Bone marrow (tissue), 2 donors: ENCODE results near the gene CNIH3.

ENCODE experiments used
- DNase-seq, 2 donors: peaks; one replicate each; lab custom pipeline; 2025; lab: John Stamatoyannopoulos, UW

CNIH3 gene

DNA sequence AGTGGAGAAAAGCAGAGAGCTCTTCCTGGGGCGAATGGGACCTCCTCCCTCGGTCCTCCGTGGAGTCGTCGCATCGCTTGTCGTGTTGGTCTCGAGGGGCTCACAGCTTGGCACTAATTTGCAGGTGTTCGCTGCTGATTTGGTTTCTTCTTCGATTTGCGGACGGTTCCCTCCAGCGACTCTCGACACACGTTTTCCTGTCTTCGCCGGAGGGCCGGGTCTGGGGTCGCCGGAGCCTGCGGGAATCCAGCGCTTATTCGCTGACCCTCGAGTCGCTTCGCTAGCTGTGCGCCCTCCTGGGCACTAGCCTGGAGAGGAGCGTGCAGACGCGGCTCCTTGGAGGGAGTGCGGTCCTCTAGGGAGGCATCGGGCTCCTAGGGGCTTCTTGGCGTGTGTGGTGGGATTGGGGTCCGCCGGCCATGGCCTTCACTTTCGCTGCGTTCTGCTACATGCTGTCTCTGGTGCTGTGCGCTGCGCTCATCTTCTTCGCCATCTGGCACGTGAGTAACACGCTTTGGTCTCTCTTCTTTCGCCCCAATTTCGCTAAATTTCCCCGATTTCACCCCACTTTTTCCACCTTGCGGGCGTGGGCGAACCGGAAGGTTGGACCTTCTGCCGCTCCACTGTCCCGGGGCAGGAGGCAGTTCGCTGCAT lies 766 bp downstream of the CNIH3 start:
- DNase-seq = no peak

DNA sequence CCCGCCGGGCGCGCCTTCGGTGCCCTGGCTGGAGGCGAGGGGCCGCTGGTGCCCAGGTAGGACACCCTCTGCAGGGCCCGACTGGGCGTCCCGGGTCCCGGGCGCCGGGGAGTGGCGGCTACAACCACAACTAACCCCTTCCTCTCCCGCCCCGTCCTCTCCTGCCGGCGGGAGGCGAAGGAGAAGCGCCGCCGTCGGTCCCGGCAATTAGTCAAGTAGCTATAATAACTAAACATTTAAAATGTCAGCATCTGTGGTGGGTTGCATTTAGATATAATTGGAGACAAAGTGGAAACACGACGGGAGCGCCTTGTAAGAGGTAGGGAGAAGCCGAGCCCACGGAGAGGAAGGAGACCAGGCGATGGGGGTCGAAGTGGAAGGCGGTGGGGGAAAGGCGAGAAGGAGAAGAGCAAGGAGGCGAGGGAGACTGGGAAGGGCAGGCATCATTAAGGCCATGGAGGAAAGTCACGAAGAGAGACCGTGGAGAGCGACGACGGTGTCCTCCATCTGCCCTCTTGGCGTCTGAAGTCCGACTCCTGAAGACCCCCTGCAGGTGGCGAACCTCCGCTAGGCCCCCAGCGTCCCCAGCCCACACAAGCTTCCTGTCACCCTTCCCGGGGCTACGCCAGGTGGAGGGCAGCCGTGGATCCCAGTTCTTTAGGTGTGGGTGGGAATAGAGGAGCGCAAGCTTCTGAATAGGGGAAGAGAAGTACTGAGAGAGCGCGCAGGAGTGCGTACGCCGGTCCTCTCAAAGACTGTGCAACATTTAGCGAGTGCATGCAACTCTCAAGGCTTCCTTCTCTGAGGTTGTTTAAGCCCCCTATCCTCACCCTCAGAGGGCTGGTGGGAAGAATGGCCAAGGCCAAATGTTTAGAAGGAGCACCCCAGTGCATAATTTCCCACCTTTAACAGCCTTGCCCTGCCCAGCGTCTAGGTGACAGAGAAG lies 1.6 kb downstream of the CNIH3 start:
- DNase-seq = no peak

DNA sequence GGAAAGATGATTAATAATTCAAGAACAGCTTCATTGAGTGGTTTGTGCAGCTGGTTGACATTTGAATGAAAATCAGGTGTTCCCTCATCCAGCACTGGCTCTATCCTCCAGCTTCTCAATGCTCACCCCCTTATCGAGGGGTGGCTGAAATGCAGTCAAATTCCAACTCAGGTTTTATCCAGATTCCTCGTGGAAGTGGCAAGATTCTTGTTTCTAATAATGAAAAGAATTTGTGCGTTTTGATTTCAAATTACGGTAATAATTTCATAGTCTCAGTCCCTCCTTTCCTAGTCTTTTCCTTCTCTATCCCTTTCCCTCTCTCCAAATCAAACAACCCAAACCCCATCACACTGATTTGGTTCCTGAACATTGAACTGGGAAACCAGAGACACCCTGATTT lies 3.1 kb downstream of the CNIH3 start:
- DNase-seq = no peak

DNA sequence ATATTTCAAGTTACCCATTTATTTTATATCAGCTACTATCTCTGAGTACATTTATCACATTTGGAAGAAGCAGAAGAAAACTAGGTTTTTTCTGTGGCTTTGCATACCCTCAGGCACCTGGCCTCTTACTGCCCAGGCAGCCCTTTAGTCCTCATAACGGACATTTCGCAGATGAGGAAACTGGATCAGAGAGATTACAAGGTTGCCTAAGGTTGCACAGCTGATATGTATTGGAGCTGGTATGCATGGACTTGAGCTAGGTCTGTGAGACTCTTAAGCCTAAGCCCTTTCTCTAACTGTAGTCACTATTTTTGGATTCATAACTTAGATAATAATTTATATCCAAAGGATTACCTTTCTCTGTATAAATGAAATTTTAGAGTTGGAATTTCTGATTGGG lies 4.0 kb downstream of the CNIH3 start:
- DNase-seq = no peak

DNA sequence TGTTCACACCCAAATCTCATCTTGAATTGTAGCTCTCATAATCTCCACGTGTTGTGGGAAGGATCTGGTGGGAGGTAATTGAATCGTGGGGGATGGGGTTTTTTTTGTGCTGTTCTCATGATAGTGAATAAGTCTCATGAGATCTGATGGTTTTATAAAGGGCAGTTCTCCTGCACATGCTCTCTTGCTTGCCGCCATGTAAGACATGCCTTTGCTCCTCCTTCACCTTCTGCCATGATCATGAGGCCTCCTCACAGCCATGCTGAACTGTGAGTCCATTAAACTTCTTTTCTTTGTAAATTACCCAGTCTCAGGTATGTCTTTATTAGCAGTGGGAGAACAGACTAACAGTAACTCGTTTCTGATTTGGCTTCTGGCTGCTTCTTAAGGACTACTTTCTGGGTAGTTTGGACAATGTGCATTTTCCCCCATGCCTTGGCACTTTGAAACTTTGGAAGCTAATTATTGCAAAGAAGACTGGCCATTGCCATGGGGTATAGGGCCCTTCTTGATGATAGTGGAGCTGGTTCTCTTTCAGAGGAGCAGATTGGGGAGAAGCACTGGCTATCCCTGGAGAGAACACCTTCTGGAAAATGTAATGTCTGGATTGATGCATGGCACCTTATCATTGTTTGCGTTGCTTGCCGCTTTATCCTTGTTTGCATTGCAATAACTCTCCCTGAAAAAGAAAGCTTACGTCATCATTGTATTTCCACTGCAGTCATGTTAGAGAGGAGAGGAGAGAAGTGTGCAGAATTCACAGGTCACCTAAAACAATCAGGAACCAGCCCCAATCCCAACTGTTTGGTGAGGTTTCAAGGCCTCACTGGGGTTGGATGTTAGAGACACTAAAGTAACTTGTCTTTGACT lies 5.9 kb downstream of the CNIH3 start:
- DNase-seq = no peak

DNA sequence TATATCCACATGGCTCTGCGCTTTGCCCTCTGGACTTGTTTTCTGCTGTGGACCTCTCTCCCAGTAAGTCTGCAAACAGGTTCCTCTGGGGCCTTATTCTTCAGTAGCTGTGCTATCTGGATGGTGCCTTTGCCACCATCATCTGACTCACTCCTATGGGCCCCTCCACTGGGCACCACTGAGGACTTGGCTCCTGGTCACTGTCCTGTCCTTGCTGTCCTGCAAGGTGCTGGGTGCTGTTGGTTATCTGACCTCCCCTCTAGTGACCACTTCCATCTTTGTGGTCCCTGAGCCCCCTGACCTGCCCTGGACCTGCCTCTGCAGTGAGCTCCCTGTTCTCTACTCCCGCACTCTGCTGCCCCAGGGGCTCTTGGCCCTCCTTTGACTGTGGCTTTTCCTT lies 6.7 kb downstream of the CNIH3 start:
- no peak for DNase-seq

DNA sequence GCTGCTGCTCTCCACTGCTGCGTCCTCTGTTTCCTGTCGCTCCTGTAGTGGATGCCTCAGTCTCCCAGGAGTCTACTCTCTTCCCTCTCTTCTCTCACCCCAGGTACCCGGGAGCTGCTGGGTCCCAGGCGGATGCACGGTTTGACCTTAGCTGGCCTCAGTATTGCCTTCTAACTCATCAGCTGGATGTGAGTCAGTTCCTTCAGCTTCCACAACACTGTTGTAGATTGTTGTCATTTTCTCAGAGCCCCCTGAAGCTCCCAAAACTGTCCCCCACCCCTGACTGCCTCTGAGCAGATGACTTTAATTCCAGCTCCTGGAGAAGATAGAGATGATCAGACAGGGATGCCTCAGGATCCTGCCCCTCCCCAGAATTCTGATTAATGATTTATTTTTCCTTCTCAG lies 7.2 kb downstream of the CNIH3 start:
- no peak for DNase-seq

DNA sequence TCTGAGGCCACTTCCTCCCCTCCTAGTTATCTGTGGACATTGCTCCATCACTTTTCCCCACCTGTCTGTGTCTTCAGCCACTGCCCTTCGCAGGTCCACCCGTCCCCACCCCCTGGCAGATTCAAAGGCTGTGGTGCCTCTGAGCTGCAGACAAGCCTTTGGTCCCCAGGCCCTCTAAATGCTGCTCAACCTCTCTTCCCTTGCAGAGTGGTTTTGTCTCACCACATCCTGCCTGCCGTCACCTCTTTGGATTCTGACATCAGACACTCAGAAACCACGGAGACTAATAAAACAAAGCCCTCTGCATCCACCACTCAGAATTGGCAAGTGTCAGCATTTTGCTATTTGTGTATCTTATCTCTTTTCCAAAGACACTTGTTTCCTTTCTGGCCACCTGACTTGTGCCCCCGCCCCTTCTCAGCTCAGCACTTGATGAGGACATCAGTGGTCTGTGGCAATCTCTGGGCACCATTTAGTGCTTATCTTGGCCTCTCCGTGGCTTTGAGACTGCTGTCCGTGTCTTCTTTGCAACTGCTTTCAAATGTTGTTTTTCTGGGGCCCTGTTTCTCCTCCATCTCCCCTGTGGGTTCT lies 7.7 kb downstream of the CNIH3 start:
- DNase-seq = no peak

DNA sequence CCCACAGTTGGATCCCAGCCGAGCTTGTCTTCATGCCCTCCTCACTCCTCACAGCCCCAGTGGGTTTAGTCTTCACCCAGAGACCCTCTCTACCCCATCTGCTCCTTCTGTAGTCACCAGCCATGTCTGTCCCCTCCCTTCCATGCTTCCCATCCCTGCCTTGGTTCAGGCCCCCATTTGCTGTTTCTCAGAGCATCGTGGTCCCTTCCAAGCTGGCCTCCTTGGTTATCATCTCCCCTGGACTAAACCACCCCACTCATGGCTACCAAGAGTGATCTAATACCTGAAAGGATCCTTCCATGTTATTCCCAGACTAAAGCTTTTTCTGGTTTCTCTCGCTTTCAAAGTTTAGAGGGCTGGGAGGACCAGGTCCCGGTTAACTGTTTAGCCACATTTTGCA lies 8.3 kb downstream of the CNIH3 start:
- no peak for DNase-seq

DNA sequence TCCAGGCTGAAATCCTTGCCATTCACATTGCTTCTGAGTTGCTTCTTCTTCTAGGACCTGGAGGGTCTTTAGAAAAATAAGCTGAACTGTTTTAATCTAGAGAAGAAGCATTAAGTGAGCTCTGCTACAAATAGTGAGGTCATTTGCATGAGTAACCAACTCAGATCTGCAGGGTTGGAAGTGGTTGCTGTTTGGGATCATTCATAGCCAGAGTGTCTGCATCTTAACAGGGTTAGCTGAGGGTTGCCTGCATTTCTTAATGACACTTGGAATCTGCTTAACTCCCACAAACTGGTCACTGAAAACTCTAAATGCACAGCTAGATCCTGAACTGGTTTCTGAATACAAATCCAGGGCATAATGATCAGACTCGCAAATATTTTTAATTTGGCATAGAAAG lies 9.9 kb downstream of the CNIH3 start:
- DNase-seq = no peak

DNA sequence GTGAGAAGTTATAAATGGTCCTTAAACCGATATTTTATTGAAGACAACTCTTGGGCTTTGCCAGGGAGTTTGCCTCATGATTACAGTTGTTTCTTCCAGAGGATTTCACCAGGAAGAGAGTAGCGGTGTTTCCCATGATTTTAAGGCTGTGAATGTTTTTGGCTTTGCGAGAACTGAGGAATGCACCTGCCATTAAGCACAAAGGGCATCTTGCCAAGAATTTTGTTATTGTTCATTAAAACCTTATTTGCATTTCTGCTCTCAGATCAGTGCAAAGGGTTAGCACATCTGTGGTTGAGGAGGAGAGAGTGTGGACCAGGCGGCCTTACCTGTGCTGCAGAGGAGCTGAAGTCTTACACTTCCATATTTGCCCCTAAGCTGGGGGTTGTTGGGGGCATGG lies 13.8 kb downstream of the CNIH3 start:
- no peak for DNase-seq

DNA sequence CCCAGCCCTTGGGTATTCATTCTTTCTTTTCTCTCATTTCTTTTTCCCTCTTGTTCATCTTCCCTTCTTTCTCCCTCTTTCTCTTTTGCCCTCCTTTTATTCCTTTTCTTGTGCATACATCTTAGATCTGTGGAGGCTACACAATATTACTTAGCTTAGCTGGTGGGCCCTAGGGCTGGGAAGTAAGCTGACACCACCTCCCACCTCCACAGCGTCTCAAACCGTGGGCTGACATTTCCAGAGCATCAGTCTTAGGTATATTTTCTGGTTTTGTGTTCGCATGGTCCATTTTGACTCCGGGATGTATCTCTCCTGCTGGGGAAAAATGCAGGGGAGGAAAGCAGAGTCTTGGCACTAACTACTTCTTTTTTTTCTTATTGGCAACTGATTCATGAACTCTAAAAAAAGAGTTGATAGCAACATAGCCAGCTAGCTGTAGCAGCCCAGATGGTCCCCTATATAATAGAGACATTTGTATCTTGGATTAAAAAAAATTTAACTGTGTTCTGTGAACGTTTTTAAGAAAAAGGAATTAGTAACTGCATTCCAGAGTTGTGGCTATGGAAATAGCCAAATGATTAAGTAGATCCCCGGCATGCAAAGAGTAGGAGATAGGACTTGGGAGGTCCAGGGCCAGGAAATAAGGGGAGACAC lies 15.5 kb downstream of the CNIH3 start:
- DNase-seq = no peak

DNA sequence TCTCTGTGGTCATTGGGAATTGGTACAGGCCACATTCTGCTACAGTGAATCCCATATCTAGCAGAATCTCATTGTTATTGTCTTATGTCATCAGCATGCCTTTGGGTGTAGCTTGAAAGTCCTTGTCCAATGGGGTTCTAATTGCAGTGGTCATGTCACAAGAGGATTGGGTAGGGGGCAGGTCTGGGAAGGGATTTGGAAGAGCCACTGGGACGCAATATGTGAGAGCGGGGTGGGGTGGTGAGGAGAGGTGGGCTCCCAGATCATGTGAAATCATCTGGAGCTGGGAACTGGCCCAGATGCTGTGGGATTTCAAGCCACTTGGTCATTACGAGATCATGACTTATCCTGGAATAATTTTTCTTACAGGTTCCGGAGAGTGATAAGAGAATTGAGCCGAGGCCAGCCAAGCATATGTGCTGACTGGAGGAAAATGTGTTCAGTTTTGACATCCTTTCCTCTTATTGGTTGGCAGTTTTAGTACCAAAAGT lies 16.3 kb downstream of the CNIH3 start:
- DNase-seq = no peak

DNA sequence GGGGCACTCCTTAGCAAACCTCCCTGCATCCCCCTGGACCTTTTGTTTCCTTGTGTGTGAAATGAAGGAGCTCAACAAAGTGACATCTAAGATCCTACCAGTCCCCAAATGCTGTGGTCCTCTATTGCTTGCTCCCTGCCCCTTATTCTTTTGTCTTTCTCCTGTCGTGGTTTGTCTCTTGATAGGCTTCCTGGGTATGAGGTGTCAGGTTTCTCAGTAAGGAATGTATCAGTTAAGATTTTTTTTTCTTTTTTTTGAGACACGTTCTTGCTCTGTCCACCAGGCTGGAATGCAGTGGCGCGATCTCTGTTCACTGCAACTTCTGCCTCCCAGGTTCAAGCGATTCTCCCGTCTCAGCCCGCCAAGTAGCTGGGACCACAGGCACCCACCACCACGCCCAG lies 16.8 kb downstream of the CNIH3 start:
- no peak for DNase-seq

DNA sequence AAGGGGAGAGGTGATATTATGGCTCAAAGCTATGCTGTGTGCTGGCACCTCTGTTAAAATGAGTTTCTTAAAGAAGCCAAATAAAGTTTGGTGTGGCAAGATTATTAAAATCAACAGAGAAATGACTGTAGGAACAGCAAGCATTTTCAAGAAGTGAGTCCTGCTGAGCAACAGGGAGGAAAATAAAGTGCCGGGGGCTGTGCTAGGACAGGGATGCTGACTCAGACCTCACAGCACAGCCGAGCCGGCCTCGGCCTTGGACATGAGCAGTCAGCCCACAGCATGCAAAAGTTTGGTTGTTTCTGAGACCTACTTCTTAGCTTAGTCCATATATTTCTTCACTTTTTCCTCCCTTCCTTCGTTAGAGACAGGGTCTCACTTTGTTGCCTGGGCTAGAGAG lies 19.2 kb downstream of the CNIH3 start:
- no peak for DNase-seq

DNA sequence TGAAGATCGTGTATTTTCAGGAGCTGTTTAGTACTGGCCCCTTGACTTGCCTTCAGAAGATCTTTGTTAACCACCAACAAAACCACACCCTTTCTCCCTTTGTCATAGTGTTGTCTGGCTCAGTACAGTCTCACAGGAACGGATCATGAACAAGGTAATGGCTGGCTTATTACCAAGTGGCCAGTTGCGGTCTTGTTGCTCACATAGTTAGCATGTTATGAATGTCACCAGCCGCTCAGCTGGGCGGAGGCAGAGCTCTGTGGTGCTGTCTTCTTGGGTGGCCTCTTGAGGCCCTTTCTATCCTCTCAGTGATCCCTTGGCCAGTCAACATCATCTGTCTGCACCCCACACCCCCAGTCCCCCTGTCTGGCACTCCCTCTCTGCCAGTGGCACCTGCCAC lies 21.4 kb downstream of the CNIH3 start:
- DNase-seq = no peak

DNA sequence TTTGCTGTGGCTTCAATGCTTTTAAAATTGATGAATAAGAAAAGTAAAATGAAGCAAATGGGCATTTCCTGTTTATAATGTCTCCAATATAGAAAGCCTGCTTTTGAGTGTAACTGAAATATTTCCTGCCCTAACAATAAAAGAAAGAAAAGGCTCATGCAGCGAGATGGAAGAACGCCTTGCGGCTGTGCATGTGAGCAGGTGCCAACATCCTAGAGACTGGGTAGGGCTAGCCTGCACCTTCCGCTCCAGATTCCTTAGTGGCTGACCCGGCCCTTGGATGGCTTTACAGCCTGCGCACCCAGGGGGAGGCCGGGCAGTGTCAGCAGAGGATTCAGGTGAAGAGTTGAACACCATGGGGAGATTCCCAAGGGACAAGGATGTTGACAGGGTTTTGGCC lies 21.8 kb downstream of the CNIH3 start:
- DNase-seq = no peak

DNA sequence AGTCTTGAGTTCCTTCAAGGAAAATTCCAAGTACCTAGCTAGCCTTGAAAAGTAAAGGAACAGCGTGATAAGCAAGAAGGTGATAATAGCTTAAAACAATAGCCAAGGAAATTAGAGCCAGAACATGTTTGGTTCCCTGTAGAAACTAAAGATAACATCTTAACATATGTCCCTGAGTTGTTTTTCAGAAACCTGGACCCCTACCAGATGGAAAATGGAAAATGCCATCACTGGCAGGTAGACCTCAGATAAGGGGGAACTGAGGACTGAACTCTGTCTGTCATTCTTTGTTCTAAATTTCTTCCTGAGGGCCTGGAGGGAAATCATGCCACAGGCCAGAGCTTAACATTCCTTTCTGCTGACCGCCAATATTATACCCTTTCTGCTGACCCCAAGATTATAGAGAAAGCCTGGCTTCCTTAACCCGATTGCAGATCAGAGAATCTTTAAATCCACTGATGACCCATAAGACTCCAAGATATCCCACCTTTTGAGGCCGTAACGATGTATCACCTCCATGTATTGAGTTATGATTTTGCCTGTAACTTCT lies 23.4 kb downstream of the CNIH3 start:
- no peak for DNase-seq

DNA sequence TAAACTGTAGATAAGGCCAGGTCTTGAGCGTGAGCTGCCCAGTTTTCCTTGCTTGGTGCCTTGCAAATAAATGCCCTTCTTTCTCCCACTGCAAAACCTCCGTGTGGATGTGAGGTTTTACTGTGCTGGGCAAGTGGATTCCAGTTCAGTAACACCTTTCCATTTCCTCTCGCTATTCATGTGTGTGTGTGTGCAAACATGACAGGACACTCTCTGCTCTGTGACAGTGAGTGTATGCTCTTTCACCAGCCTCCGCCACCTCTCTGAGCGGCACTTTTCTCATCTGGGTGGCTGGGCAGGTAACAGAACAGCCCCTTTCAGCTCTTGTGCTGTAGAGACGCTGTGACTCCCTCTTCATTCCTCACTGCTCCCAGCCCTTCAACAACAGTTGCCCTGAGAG lies 23.9 kb downstream of the CNIH3 start:
- no peak for DNase-seq

DNA sequence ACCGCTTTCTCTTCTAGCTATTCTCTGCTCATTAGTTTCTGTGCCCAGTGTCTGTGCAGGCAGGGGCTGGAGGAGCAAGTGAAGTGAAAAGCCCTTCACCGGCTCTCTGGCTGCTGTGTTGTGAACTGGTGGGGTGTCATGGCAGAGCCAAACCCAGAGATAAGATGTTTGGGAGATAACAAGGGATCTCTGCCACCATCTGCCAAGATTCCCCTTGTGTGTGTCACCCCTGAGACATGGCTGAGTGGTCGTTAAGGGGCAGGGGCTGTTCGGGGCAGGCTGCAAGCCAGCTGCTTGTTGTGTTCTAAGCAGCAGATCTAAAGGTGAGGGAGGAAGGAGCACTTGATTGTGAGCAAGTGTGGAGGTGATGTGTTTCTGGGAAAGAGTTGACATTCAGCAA lies 24.5 kb downstream of the CNIH3 start:
- no peak for DNase-seq

DNA sequence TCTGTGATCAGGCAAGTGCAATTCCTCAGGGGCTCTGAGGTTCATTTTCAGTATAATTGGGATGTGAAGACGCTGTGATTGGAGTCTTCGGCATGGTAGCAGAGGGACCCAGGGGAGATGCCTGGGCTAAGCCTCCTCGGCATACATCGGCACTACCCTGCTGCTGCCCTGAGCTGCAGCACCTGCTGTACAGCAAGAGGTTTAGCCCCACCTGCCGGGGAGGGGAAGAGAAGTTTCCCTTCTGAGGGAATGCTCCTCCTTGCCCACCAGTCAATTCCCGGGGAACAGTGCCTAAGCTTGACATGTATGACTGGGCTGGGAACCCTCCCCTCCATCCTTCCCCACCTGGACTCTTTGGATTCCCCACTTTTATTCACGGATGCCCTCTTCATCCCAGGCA lies 24.9 kb downstream of the CNIH3 start:
- DNase-seq = no peak
